Stimulated activated CD8-positive, alpha-beta memory T cell treated with anti-CD3 and anti-CD28 coated beads, Interleukin-7, amount 100 ng/mL, for 4 hours (primary cell): ENCODE data around the gene C9orf78.

Source experiments
- DNase-seq, 2 donors: peaks; one replicate each; pipeline ENCODE4 v3.0.0-alpha.2; 2020; ENCODE audit warnings: low read depth in 2 of 2

Gene C9orf78

GRCh38 chr9:129835128-129835859 is at the start of gene C9orf78, which contains the start of gene USP20:
C9orf78 (minus strand) TSS chr9:129835275; CDS start chr9:129835221, 54 bp downstream.
USP20 (plus strand) TSS chr9:129835458; CDS start chr9:129852556, 17,098 bp downstream.
- DNase-seq, result peak; percentile 89 to 96

DNA sequence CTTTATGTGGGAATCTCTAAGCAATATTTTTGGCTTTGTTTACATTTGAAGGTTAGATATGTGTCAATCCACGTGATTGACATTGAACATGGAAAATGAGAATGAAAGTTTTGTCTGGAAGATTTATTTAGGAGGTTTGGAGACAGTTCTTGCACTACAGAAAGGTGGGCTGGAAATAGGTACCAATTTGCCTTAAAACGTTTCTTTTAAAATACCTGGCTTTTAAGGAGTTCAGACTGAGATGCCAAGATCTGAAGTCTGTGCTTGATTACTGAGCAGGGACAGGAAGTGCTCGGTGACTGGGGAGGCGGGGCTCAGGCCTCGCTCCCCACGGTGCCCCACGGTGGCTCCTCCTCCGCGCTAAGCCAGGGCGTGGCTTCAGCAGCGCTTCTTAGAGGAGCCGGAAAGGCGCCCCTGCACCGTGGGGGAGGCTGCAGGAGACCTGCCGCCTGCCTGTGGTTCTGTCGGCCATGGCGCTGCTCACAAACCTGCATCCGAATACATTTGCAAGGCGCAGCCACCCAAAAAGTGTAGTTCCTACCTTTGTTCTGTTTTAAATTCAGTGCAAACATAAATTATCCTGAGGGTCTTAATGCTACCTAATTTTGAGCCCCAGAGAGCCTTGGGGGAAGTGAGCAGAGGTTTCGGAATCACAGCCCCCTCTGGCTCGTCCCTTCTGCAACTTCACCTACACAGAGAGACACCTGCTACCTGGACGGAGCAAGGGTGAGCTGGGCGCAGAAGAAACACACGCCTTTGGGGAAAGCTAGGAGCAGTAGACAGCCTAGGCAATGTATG is 49.3 kb upstream of the C9orf78 start:
- DNase-seq, result peak; percentile 91 to 96

- DNase-seq, result no peak
Measured at GRCh38 chr9:129881547-129882324, 46.7 kb upstream of the C9orf78 start.

- DNase-seq, result no peak
Measured at GRCh38 chr9:129880654-129881546, 45.8 kb upstream of the C9orf78 start.

DNA sequence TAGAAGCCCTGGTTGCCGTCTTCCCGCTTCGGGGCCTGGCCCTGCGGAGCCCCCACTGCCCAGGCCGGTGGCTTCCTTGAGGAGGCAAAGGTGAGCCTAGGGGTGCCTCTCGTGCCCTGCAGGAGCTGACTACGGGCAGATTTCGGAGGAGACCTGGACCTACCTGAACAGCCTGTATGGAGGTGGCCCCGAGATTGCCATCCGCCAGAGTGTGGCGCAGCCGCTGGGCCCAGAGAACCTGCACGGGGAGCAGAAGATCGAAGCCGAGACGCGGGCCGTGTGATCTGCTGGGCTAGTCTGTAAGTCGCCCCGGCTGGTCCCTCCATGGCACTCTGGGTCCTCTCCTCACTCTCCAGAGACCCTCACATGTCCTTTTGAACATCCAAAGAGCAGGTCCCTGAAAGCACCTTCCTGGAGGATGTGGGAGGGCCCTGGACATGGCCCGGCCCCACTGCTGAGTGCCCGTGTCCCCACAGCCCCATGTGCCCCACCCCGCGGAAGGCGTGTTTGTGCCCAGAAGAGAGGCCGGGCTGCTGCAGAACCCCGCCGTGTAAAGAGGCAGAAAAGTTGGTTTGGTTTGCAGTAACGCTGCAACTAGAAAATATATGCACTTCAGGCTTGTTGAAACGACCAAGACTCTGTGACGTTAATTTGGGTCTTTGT is 45.0 kb upstream of the C9orf78 start:
- no peak for DNase-seq

- no peak for DNase-seq
Measured at GRCh38 chr9:129879103-129879699, 44.1 kb upstream of the C9orf78 start.

GRCh38 chr9:129878291-129878690 is 43.2 kb upstream of the C9orf78 start:
- no peak for DNase-seq

DNA sequence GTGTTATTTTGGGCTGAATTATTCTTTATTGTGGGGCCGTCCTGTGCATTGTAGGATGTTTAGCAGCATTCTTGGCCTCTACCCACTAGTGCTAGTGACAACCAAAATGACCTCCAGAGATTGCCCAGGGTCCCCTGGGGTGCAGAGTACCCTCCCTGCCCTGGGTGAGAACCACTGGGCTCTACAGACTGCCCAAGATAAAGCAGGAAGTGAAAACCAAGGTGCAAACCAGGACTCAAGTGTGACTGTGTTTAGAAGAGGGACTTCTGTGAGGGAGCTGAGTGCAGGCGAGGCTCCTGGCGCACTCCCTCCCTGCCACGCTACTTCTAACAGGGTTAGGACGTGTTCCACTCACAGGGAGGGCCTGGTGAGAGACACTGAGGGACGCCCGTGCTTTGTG is 41.7 kb upstream of the C9orf78 start:
- DNase-seq, result no peak

GRCh38 chr9:129875687-129876395 is 40.8 kb upstream of the C9orf78 start:
- no peak for DNase-seq

GRCh38 chr9:129875181-129875611 is 40.1 kb upstream of the C9orf78 start:
- DNase-seq, result no peak

DNA sequence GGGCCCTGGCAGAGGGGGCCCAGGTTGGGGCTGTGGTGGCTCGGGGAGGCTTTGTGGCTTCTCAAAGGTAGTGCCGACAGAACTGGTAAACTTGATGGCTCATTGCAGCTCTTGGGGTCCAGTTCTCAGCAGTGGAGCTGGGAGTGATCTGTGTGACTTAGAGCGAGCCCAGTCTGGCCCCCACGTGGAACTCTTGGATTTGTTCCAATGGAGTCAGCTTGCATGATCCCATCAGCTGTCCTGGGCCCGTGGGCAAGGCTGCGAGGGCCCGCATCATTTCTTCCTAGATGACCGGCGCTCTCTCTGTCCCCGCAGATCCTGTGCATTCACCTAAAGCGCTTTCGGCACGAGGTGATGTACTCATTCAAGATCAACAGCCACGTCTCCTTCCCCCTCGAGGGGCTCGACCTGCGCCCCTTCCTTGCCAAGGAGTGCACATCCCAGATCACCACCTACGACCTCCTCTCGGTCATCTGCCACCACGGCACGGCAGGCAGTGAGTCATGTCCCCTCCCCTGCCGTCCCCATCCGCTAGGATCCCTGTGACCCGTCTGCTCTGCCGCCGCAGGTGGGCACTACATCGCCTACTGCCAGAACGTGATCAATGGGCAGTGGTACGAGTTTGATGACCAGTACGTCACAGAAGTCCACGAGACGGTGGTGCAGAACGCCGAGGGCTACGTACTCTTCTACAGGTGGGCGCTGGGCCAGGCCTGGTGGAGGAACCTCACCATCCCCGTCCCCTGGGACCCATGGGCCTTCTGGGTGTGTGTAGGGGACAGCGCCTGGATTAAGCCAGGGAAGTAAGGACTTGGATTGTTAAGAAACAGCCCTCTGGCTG is 39.4 kb upstream of the C9orf78 start:
- no peak for DNase-seq

DNA sequence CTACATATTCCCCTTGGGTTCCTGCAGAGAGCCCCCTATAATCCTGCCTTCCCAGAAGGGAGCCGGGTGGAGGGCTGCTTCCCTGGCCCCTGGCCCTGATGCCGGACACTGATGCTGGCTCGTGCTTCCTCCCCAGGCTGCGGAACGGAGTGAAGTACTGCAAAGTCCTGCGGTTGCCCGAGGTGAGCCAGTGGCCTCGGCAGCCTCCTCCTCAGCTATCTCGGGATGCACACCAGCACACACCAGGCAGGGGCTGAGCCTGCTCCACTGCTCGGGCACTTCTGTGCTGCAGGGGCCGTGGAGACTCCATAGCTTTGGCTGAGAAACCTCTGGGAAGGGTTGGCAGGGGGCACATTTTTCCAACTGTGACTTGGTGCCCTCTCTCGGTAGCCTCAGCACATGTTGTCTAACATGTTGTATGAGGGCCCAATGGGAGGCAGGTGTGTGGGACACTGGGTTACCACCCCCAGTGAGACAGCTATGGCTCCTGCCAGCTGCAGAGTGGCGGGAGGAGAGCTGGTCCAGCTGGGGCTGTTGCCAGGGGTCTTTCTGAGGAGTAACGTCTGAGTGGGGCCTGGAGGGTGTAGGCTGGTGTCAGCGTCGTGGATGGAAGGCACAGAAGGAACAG is 38.6 kb upstream of the C9orf78 start:
- DNase-seq, result no peak

DNA sequence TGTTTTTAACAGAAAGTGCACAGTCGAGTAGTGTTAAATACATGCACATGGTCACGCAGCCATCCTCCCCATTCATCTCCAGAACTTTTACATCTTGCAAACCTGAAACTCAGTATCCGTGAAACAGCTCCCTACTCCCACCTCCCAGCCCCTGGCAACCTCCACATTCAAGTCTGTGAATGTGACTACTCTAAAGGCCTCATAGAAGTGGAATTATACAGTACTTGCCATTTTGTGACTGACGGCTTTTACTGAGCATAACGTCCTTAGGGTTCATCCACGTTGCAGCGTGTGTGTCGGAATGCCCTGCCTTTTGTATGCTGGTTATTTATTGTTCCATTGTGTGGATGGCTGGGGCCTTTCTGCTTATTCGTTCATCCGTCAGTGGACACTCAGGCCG is 36.0 kb upstream of the C9orf78 start:
- DNase-seq, result no peak

- DNase-seq, result no peak
Measured at GRCh38 chr9:129869585-129870501, 34.8 kb upstream of the C9orf78 start.

DNA sequence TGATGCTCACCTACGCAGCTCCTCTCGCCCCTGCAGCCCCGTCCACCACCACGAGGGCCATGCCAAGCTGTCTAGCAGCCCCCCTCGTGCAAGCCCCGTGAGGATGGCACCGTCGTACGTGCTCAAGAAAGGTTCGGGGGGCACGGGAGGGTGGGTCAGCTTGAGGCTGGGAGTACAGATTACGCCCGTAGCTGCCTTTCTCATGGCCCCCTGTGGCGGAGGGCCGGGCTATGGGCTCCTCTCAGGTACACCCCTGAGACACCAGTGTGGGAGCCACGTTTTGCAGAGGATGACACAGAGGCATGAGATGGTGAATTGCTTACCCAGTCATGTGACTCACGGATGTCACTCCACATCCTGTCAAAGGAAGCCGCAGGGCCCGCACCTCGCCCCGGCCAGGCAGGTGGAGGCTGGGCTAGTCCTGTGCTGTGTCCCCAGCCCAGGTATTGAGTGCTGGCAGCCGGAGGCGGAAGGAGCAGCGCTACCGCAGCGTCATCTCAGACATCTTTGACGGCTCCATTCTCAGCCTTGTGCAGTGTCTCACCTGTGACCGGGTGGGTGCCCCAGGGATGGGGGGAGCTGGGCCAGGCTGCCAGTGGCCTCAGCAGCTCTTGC is 33.9 kb upstream of the C9orf78 start:
- peak; percentile 84 to 88 for DNase-seq

- DNase-seq, result no peak
Measured at GRCh38 chr9:129868023-129868871, 33.2 kb upstream of the C9orf78 start.
